Esophagus mucosa (tissue), 1 donor: ENCODE results near the gene SDE2. TPM values are rescaled to one million over a fixed set of nuclear protein-coding genes. Genes with fewer than 3 reads are reported as not detected.
A peak's percentile ranks its signal among the peaks of the same experiment; 100 is the strongest.
"Not testable (repeated sequence)": the region's sequence is repeated elsewhere in the genome, so short reads cannot be mapped to it uniquely, and the experiment has no call there.

Experiments
- ATAC-seq: fragments of 200-7000 bp; cut with Tn5 transposase; one replicate; pipeline ENCODE4 v1.9.1; 2020
- total RNA-seq: library from RNA; stranded (reverse); gene quantifications from one replicate; pipeline ENCODE4 v1.2.4, GENCODE V29; 2023
- donor health status: DM: yes; HTN: yes; CAD: no.

Gene SDE2
- total RNA-seq, 1 donor from 2014 or later: 9.5 TPM

- no peak for ATAC-seq
Observed at GRCh38 chr1:225941187-225941941, 57.8 kb downstream of the SDE2 start, which contains the start of gene LEFTY2. Gene LEFTY2 (minus strand): TSS chr1:225941220. CDS start chr1:225941140, 80 bp downstream.

GRCh38 chr1:225940385-225941151, 58.6 kb downstream of the SDE2 start:
- no peak for ATAC-seq

- ATAC-seq: not testable (repeated sequence)
Observed at GRCh38 chr1:225939939-225940310, 59.2 kb downstream of the SDE2 start.

GRCh38 chr1:225939097-225939938, 59.8 kb downstream of the SDE2 start:
- peak; percentile 28 for ATAC-seq

- ATAC-seq: no peak
Observed at GRCh38 chr1:225937048-225937968, 61.8 kb downstream of the SDE2 start.

- no peak for ATAC-seq
Observed at GRCh38 chr1:225936523-225936922, 62.6 kb downstream of the SDE2 start.

GRCh38 chr1:225936086-225936485, 63.1 kb downstream of the SDE2 start:
- ATAC-seq: peak; percentile 52

- no peak for ATAC-seq
Observed at GRCh38 chr1:225934711-225935110, 64.4 kb downstream of the SDE2 start.

GRCh38 chr1:225933072-225933471, 66.1 kb downstream of the SDE2 start:
- peak; percentile 54 for ATAC-seq

Other genes with a start within 250 kb of the SDE2 start
- gene SRP9, start 221.5 kb downstream of the SDE2 start, total RNA-seq: 156 TPM
- gene EPHX1, start 189.2 kb downstream of the SDE2 start, total RNA-seq: 89.7 TPM
- gene TMEM63A, start 117.0 kb downstream of the SDE2 start, total RNA-seq: 23.0 TPM
- not detected for gene LEFTY1, start 110.2 kb downstream of the SDE2 start, total RNA-seq
- gene PYCR2, start 75.1 kb downstream of the SDE2 start, total RNA-seq: 25.7 TPM
- not detected for gene LEFTY2, start 58.1 kb downstream of the SDE2 start, total RNA-seq
- gene H3-3A, start 63.4 kb upstream of the SDE2 start, total RNA-seq: 457 TPM
- gene ACBD3, start 187.4 kb upstream of the SDE2 start, total RNA-seq: 33.9 TPM
- not detected for gene MIXL1, start 224.3 kb upstream of the SDE2 start, total RNA-seq